Measurements from ENCODE around the gene MAST3. TPM values are rescaled to one million over a fixed set of nuclear protein-coding genes. Genes with fewer than 3 reads are reported as not detected.

Gene MAST3
- total RNA-seq (3.5 TPM), polyA plus RNA-seq (7.0 TPM)

GRCh38 chr19:18097217-18097992 lies at the start of gene MAST3:
TSS of gene MAST3 (plus strand) at chr19:18097778. CDS start at chr19:18097793, 15 bp downstream.
- Histone ChIP-seq H3K36me3 (ENCODE audit: insufficient read depth) (no peaks in the 10 kb centered on the region), H3K27ac (ENCODE audit: low read depth) (no peak within 1 kb of the TSS), H3K4me3 (ENCODE audit: low read depth, low read length) (peak within 1 kb of the TSS; percentile 30), H3K4me1 (ENCODE audit: insufficient read depth) (no peaks in the 10 kb centered on the region)
- no peak for DNase-seq (ENCODE audit: extremely low spot score)
- WGBS, result 23% methylated on average over 54 of the region's 54 CpGs

GRCh38 chr19:18049385-18049784 lies 48.2 kb upstream of the MAST3 start:
- no peak for DNase-seq (ENCODE audit: extremely low spot score)
- Histone ChIP-seq H3K4me3 (ENCODE audit: low read depth, low read length) (no peak overlapping the region), H3K36me3 (ENCODE audit: insufficient read depth) (no peaks in the 10 kb centered on the region), H3K4me1 (ENCODE audit: insufficient read depth) (no peaks in the 10 kb centered on the region), H3K27ac (ENCODE audit: low read depth) (no peak overlapping the region)
- WGBS, result 32% methylated on average over 10 of the region's 10 CpGs

- no peaks in the 10 kb centered on the region for H3K4me1 ChIP-seq (ENCODE audit: insufficient read depth)
- H3K36me3 ChIP-seq (ENCODE audit: insufficient read depth), result no peaks in the 10 kb centered on the region
- no peak for DNase-seq (ENCODE audit: extremely low spot score)
- H3K27ac ChIP-seq (ENCODE audit: low read depth), result no peak overlapping the region
- no peak overlapping the region for H3K4me3 ChIP-seq (ENCODE audit: low read depth, low read length)
- WGBS, result 15% methylated on average over 31 of the region's 31 CpGs
Observed at GRCh38 chr19:18051887-18052286, 45.7 kb upstream of the MAST3 start.

GRCh38 chr19:18053576-18054219 lies 43.9 kb upstream of the MAST3 start:
- 55% methylated on average over 9 of the region's 9 CpGs for WGBS
- Histone ChIP-seq H3K36me3 (ENCODE audit: insufficient read depth) (no peaks in the 10 kb centered on the region), H3K4me3 (ENCODE audit: low read depth, low read length) (no peak overlapping the region), H3K4me1 (ENCODE audit: insufficient read depth) (no peaks in the 10 kb centered on the region), H3K27ac (ENCODE audit: low read depth) (no peak overlapping the region)
- no peak for DNase-seq (ENCODE audit: extremely low spot score)

GRCh38 chr19:18055967-18056366 lies 41.6 kb upstream of the MAST3 start:
- Histone ChIP-seq H3K4me3 (ENCODE audit: low read depth, low read length) (no peak overlapping the region), H3K36me3 (ENCODE audit: insufficient read depth) (no peaks in the 10 kb centered on the region), H3K4me1 (ENCODE audit: insufficient read depth) (no peaks in the 10 kb centered on the region), H3K27ac (ENCODE audit: low read depth) (no peak overlapping the region)
- DNase-seq (ENCODE audit: extremely low spot score), result no peak
- WGBS, result 81% methylated on average over 5 of the region's 5 CpGs

- DNase-seq (ENCODE audit: extremely low spot score), result no peak
- 61% methylated on average over 6 of the region's 6 CpGs for WGBS
- no peaks in the 10 kb centered on the region for H3K36me3 ChIP-seq (ENCODE audit: insufficient read depth)
- peak overlapping the region; percentile 78 for H3K27ac ChIP-seq (ENCODE audit: low read depth)
- H3K4me1 ChIP-seq (ENCODE audit: insufficient read depth), result no peaks in the 10 kb centered on the region
- no peak overlapping the region for H3K4me3 ChIP-seq (ENCODE audit: low read depth, low read length)
Observed at GRCh38 chr19:18057557-18057956, 40.0 kb upstream of the MAST3 start.

- no peaks in the 10 kb centered on the region for H3K4me1 ChIP-seq (ENCODE audit: insufficient read depth)
- 2% methylated on average over 34 of the region's 34 CpGs for WGBS
- no peaks in the 10 kb centered on the region for H3K36me3 ChIP-seq (ENCODE audit: insufficient read depth)
- peak overlapping the region; percentile 78 for H3K27ac ChIP-seq (ENCODE audit: low read depth)
- peak overlapping the region; percentile 12 for H3K4me3 ChIP-seq (ENCODE audit: low read depth, low read length)
- DNase-seq (ENCODE audit: extremely low spot score), result peak; percentile 61
Observed at GRCh38 chr19:18058208-18059009, 39.2 kb upstream of the MAST3 start.

GRCh38 chr19:18059297-18059696 lies 38.3 kb upstream of the MAST3 start:
- H3K36me3 ChIP-seq (ENCODE audit: insufficient read depth), result no peaks in the 10 kb centered on the region
- H3K27ac ChIP-seq (ENCODE audit: low read depth), result no peak overlapping the region
- 73% methylated on average over 8 of the region's 8 CpGs for WGBS
- no peak overlapping the region for H3K4me3 ChIP-seq (ENCODE audit: low read depth, low read length)
- DNase-seq (ENCODE audit: extremely low spot score), result no peak
- H3K4me1 ChIP-seq (ENCODE audit: insufficient read depth), result no peaks in the 10 kb centered on the region

GRCh38 chr19:18059902-18060301 lies 37.7 kb upstream of the MAST3 start:
- H3K27ac ChIP-seq (ENCODE audit: low read depth), result no peak overlapping the region
- H3K4me1 ChIP-seq (ENCODE audit: insufficient read depth), result no peaks in the 10 kb centered on the region
- no peak overlapping the region for H3K4me3 ChIP-seq (ENCODE audit: low read depth, low read length)
- H3K36me3 ChIP-seq (ENCODE audit: insufficient read depth), result no peaks in the 10 kb centered on the region
- WGBS, result 77% methylated on average over 5 of the region's 5 CpGs
- no peak for DNase-seq (ENCODE audit: extremely low spot score)

GRCh38 chr19:18060472-18060871 lies 37.1 kb upstream of the MAST3 start:
- no peaks in the 10 kb centered on the region for H3K4me1 ChIP-seq (ENCODE audit: insufficient read depth)
- DNase-seq (ENCODE audit: extremely low spot score), result no peak
- no peak overlapping the region for H3K27ac ChIP-seq (ENCODE audit: low read depth)
- WGBS, result 81% methylated on average over 6 of the region's 6 CpGs
- H3K4me3 ChIP-seq (ENCODE audit: low read depth, low read length), result no peak overlapping the region
- no peaks in the 10 kb centered on the region for H3K36me3 ChIP-seq (ENCODE audit: insufficient read depth)

- Histone ChIP-seq H3K4me3 (ENCODE audit: low read depth, low read length) (no peak overlapping the region), H3K27ac (ENCODE audit: low read depth) (no peak overlapping the region), H3K36me3 (ENCODE audit: insufficient read depth) (no peaks in the 10 kb centered on the region), H3K4me1 (ENCODE audit: insufficient read depth) (no peaks in the 10 kb centered on the region)
- WGBS, result 47% methylated on average over 8 of the region's 8 CpGs
- DNase-seq (ENCODE audit: extremely low spot score), result no peak
Observed at GRCh38 chr19:18062028-18062427, 35.5 kb upstream of the MAST3 start.

GRCh38 chr19:18063463-18063862 lies 34.1 kb upstream of the MAST3 start:
- DNase-seq (ENCODE audit: extremely low spot score), result no peak
- no peak overlapping the region for H3K27ac ChIP-seq (ENCODE audit: low read depth)
- no peak overlapping the region for H3K4me3 ChIP-seq (ENCODE audit: low read depth, low read length)
- H3K36me3 ChIP-seq (ENCODE audit: insufficient read depth), result no peaks in the 10 kb centered on the region
- WGBS, result 79% methylated on average over 5 of the region's 5 CpGs
- no peaks in the 10 kb centered on the region for H3K4me1 ChIP-seq (ENCODE audit: insufficient read depth)

GRCh38 chr19:18065173-18065495 lies 32.4 kb upstream of the MAST3 start:
- Histone ChIP-seq H3K4me3 (ENCODE audit: low read depth, low read length) (no peak overlapping the region), H3K36me3 (ENCODE audit: insufficient read depth) (no peaks in the 10 kb centered on the region), H3K27ac (ENCODE audit: low read depth) (no peak overlapping the region), H3K4me1 (ENCODE audit: insufficient read depth) (no peaks in the 10 kb centered on the region)
- WGBS, result 89% methylated on average over 1 of the region's 1 CpG
- DNase-seq (ENCODE audit: extremely low spot score), result no peak

- no peak for DNase-seq (ENCODE audit: extremely low spot score)
- Histone ChIP-seq H3K4me1 (ENCODE audit: insufficient read depth) (no peaks in the 10 kb centered on the region), H3K36me3 (ENCODE audit: insufficient read depth) (no peaks in the 10 kb centered on the region), H3K27ac (ENCODE audit: low read depth) (no peak overlapping the region), H3K4me3 (ENCODE audit: low read depth, low read length) (no peak overlapping the region)
- 94% methylated on average over 5 of the region's 5 CpGs for WGBS
Observed at GRCh38 chr19:18068395-18068794, 29.2 kb upstream of the MAST3 start.
